Measurements from ENCODE around the gene KCNB1.

- TF ChIP-seq RAD21 (IDR thresholded peaks at IDR 0.05; ENCODE audit: low read length) (no peak), CTCF (conservative IDR thresholded peaks at IDR 0.05; ENCODE audit: low read depth, low read length) (no peak), RFX5 (IDR thresholded peaks at IDR 0.05; ENCODE audit: low read depth, low read length) (no peak)
Observed at GRCh38 chr20:49462626-49463025, 19.8 kb downstream of the KCNB1 start.

Measured in IMR-90 (cell line).